Neutrophil (primary cell): ENCODE data around the gene PET100.

ENCODE experiments used
- H3K27ac ChIP-seq: fragments of 200-600 bp; sonication (generic); 2 replicates; pipeline ENCODE4 v1.5.1; 2016; ENCODE audit warnings: mild to moderate bottlenecking, moderate library complexity
- H3K27me3 ChIP-seq: fragments of 200-600 bp; sonication (generic); 2 replicates; pipeline ENCODE4 v1.6.0; 2016; ENCODE audit warnings: mild to moderate bottlenecking
- H3K36me3 ChIP-seq: fragments of 200-600 bp; sonication (generic); 2 replicates; pipeline ENCODE4 v1.5.1; 2017
- H3K4me1 ChIP-seq, 2 experiments: fragments of 200-600 bp in 1 of 2; sonication (generic) in 1 of 2; 1 replicate in 1 of 2; 2 replicates in 1 of 2; pipeline versions ENCODE4 v1.5.1 to v1.6.1; 2013 to 2016; ENCODE audit warnings: low read depth in 1 of 2, low read length in 1 of 2, mild to moderate bottlenecking in 1 of 2, moderate library complexity in 1 of 2; ENCODE audit not compliant: control insufficient read depth in 1 of 2, insufficient read depth in 1 of 2
- H3K4me3 ChIP-seq, 2 experiments: fragments of 200-600 bp in 1 of 2; sonication (generic) in 1 of 2; 1 replicate in 1 of 2; 2 replicates in 1 of 2; pipeline ENCODE4 v1.5.1; 2013 to 2016; ENCODE audit warnings: low read depth in 1 of 2, low read length in 1 of 2, mild to moderate bottlenecking in 1 of 2, moderate library complexity in 1 of 2
- H3K9me3 ChIP-seq: fragments of 200-600 bp; sonication (generic); 2 replicates; pipeline ENCODE4 v1.5.1; 2016
- TF ChIP-seq, protein P1 (sequence below): fragments of 200-600 bp; sonication (generic); IDR thresholded peaks from 2 replicates; pipeline ENCODE4 v1.5.1; 2016; ENCODE audit warnings: antibody characterized with exemption

PET100 gene

DNA sequence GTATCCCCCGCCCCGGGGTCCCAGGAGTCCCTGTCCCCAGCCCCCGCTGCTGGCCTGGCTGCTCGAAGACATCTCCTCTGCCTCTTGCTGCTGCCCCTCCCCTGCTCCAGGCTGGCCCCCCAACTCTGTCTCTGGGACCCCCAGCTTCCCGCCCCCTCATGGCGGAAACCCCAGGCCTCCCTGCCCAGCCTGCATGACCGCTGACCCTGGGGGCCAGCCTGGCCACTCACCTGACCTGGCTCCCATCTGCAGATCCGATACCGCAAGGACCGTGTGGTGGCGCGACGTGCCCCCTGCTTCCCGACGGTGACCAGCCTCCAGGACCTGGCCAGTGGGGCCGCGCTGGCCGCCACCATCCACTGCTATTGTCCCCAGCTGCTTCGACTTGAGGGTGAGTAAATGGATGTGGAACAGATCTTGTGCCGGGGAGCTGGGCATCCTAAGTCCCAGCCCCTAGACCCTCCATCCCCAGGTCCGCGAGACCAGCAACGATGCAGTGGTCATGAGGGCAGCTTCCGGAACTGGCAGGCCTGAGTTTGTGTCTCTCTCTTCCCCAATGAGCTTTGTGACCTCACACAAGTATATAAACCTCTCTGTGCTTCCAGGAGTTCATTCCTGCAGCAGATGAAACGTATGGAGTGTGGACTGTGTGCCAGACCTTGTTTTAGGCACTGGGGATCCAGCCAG is 21.6 kb upstream of the PET100 start:
- Histone ChIP-seq H3K27ac (no peak overlapping the region), H3K27me3 (peaks cover 21% of the 10 kb centered on the region), H3K4me1 (no peaks in the 10 kb centered on the region), H3K36me3 (no peaks in the 10 kb centered on the region), H3K4me3 (no peak overlapping the region), H3K9me3 (no peaks in the 10 kb centered on the region)
- TF ChIP-seq, protein P1, sequence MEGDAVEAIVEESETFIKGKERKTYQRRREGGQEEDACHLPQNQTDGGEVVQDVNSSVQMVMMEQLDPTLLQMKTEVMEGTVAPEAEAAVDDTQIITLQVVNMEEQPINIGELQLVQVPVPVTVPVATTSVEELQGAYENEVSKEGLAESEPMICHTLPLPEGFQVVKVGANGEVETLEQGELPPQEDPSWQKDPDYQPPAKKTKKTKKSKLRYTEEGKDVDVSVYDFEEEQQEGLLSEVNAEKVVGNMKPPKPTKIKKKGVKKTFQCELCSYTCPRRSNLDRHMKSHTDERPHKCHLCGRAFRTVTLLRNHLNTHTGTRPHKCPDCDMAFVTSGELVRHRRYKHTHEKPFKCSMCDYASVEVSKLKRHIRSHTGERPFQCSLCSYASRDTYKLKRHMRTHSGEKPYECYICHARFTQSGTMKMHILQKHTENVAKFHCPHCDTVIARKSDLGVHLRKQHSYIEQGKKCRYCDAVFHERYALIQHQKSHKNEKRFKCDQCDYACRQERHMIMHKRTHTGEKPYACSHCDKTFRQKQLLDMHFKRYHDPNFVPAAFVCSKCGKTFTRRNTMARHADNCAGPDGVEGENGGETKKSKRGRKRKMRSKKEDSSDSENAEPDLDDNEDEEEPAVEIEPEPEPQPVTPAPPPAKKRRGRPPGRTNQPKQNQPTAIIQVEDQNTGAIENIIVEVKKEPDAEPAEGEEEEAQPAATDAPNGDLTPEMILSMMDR: no peak

DNA sequence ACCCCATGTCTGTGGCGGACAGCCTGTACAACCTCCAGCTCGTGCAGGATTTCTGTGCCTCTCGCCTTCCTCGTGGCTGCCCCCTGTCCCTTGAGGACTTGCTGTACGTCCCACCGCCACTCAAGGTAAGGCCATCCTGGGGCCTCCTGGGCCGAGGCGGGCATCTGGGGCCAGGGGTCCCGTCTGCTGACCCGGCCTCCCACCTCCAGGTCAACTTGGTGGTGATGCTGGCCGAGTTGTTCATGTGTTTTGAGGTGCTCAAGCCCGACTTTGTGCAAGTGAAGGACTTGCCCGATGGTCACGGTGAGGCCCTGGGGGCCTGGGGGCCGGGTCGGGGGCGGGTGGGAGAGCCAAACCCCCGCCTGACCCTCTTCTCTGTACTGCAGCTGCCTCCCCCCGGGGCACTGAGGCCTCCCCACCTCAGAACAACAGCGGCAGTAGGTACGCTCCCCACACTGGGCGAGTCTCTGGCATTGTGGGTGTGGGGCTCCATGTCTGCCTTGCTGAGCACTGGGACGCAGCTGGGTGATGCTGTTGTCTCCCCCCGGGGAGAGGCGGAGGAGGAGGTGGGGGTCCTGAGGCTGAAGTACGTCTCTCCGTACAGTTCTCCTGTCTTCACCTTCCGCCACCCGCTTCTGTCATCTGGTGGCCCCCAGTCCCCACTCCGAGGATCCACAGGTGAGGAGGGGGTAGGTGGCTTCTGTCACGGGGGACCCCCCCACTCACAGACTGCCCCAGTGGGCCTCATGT is 18.9 kb upstream of the PET100 start:
- Histone ChIP-seq H3K4me1 (no peaks in the 10 kb centered on the region), H3K4me3 (no peak overlapping the region), H3K36me3 (no peaks in the 10 kb centered on the region), H3K27me3 (no peaks in the 10 kb centered on the region), H3K27ac (no peak overlapping the region), H3K9me3 (no peaks in the 10 kb centered on the region)
- TF ChIP-seq, protein P1: no peak

DNA sequence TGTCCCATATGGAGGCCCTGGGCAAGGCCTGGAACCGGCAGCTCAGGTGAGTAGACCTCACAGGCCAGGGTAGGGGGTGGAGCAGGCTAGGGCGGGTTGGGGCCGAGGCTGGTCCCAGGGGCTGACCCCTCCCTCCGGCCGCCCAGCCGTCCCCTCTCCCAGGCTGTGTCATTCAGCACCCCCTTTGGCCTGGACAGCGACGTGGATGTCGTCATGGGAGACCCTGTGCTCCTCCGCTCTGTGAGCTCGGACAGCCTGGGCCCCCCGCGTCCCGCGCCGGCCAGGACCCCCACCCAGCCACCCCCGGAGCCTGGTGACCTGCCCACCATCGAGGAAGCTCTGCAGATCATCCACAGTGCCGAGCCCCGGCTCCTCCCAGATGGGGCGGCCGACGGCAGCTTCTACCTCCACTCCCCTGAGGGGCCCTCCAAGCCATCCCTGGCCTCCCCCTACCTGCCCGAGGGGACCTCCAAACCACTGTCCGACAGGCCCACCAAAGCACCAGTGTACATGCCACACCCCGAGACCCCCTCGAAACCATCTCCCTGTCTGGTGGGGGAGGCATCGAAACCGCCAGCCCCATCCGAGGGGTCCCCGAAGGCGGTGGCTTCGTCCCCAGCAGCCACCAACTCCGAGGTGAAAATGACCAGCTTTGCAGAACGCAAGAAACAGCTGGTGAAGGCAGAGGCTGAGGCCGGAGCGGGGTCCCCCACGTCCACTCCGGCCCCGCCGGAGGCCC is 17.9 kb upstream of the PET100 start:
- Histone ChIP-seq H3K27ac (no peak overlapping the region), H3K4me1 (peaks cover 0 to 4% of the 10 kb centered on the region in 2 experiments), H3K36me3 (no peaks in the 10 kb centered on the region), H3K9me3 (no peaks in the 10 kb centered on the region), H3K27me3 (no peaks in the 10 kb centered on the region), H3K4me3 (no peak overlapping the region)
- TF ChIP-seq, protein P1: no peak

DNA sequence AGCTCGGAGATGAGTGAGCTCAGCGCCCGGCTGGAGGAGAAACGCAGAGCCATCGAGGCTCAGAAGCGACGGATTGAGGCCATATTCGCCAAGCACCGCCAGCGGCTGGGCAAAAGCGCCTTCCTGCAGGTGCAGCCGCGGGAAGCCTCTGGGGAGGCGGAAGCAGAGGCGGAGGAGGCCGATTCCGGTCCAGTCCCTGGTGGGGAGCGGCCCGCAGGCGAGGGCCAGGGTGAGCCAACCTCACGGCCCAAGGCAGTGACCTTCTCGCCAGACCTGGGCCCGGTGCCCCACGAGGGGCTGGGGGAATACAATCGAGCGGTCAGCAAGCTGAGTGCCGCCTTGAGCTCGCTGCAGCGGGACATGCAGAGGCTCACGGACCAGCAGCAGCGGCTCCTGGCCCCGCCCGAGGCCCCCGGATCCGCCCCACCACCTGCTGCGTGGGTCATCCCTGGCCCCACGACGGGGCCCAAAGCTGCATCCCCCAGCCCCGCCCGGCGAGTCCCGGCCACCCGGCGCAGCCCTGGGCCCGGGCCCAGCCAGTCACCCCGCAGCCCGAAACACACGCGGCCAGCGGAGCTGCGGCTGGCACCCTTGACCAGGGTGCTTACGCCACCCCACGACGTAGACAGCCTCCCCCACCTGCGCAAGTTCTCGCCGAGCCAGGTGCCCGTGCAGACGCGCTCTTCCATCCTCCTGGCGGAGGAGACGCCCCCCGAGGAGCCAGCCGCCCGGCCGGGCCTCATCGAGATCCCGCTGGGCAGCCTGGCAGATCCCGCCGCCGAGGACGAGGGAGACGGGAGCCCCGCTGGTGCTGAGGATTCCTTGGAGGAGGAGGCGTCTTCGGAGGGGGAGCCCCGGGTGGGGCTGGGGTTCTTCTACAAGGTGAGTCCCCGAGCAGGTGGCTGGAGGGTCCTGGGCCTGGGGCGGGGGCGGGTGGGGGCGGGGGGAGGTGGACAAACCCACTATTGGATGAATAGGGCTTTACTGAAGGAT is 17.0 kb upstream of the PET100 start:
- H3K27ac ChIP-seq: no peak overlapping the region
- TF ChIP-seq, protein P1: no peak
- H3K4me1 ChIP-seq: peaks cover 6 to 12% of the 10 kb centered on the region in 2 experiments
- H3K9me3 ChIP-seq: no peaks in the 10 kb centered on the region
- no peak overlapping the region for H3K4me3 ChIP-seq
- H3K27me3 ChIP-seq: no peaks in the 10 kb centered on the region
- H3K36me3 ChIP-seq: no peaks in the 10 kb centered on the region
